GM06990 (cell line): Measurements from ENCODE around the gene CREB3L1.

ENCODE experiments used
- DNase-seq: peaks from one replicate; pipeline ENCODE4 v3.0.0-alpha.2; 2011; ENCODE audit not compliant: insufficient read length; ENCODE audit errors: extremely low read depth
- H3K27me3 ChIP-seq: replicated peaks from 2 replicates; pipeline ENCODE4 v1.6.0; 2011; ENCODE audit warnings: low read length; ENCODE audit not compliant: control insufficient read depth, insufficient read depth
- H3K36me3 ChIP-seq: 2 replicates; pipeline ENCODE4 v1.5.1; 2011; ENCODE audit warnings: low read length; ENCODE audit not compliant: control insufficient read depth, insufficient read depth
- H3K4me3 ChIP-seq: replicated peaks from 2 replicates; pipeline ENCODE4 v1.5.1; 2011; ENCODE audit warnings: low read depth, mild to moderate bottlenecking, control low read depth, low read length
- TF ChIP-seq, protein P1 (sequence below): IDR thresholded peaks from 2 replicates; pipeline ENCODE4 v1.5.1; 2011; ENCODE audit warnings: low read length, control low read depth, mild to moderate bottlenecking, inconsistent platforms; ENCODE audit not compliant: insufficient read depth, poor library complexity, severe bottlenecking

CREB3L1 gene

DNA sequence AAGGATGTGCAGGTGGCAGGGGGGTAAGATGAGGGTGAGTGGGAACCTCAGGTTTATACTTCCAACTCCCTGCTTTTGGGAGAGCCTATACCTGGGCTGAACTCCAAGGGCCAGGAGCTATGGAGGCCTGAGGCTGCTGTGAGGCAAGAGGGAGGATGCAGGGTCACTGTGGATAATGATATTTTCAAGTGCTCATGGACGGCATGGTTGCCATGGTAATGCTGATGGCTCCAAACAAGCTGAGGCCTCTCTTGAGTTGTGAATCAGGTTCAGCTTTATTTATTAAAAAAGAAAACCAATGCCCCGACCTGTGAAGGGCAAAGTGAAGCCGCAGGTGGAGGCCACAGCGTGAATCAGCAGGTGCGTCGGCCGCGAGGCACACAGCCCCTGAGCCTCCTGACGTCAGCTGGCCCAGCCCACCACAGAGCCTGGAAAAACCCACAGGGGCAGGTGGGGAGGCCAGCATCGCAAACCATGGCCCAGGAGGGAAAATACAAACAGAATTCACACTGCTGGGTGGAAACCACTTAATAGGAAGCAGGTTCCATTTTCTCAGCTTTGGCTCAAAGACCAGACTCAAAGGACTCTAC is 17.4 kb upstream of the CREB3L1 start:
- H3K27me3 ChIP-seq, result no peaks in the 10 kb centered on the region
- H3K36me3 ChIP-seq, result no peaks in the 10 kb centered on the region
- DNase-seq, result no peak
- H3K4me3 ChIP-seq, result no peak overlapping the region
- TF ChIP-seq, protein P1, sequence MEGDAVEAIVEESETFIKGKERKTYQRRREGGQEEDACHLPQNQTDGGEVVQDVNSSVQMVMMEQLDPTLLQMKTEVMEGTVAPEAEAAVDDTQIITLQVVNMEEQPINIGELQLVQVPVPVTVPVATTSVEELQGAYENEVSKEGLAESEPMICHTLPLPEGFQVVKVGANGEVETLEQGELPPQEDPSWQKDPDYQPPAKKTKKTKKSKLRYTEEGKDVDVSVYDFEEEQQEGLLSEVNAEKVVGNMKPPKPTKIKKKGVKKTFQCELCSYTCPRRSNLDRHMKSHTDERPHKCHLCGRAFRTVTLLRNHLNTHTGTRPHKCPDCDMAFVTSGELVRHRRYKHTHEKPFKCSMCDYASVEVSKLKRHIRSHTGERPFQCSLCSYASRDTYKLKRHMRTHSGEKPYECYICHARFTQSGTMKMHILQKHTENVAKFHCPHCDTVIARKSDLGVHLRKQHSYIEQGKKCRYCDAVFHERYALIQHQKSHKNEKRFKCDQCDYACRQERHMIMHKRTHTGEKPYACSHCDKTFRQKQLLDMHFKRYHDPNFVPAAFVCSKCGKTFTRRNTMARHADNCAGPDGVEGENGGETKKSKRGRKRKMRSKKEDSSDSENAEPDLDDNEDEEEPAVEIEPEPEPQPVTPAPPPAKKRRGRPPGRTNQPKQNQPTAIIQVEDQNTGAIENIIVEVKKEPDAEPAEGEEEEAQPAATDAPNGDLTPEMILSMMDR, result no peak

DNA sequence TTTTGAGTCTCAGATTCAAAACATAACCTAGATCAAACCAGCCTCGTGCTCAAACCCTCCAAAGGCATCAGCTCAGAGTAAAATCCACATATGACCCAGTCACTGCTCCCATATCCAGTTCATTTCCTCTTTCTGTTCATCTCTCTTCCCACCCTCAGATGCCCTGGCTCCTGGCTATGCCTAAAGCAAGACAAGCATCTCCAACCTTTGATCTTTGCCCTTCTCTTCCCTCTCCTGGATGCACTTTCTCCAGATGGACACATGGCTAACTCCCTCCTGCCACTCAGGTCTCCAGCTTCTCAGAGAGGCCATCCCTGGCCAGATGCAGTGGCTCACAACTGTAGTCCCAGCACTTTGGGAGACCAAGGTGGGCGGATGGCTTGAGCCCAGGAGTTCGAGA is 14.3 kb upstream of the CREB3L1 start:
- DNase-seq, result no peak
- H3K36me3 ChIP-seq, result no peaks in the 10 kb centered on the region
- no peak overlapping the region for H3K4me3 ChIP-seq
- no peaks in the 10 kb centered on the region for H3K27me3 ChIP-seq
- TF ChIP-seq, protein P1, result no peak

DNA sequence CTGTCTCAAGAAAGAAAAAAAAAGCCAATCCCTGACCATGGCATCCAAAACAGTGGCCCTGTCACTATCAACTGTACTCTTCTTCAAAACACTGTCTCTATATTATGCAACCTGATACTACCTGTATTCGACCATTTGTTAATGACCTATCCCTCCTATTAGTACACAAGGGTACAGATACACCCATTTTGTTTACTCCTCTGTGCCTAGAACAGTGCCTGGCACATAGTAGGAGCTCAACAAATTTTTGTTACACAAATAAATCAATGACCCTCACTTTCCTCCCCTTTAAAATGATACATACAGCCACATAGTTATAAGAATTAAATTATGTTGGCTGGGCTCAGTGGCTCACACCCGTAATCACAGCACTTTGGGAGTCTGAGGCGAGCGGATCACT is 13.4 kb upstream of the CREB3L1 start:
- Histone ChIP-seq H3K4me3 (no peak overlapping the region), H3K36me3 (no peaks in the 10 kb centered on the region), H3K27me3 (no peaks in the 10 kb centered on the region)
- no peak for DNase-seq
- TF ChIP-seq, protein P1, result no peak

DNA sequence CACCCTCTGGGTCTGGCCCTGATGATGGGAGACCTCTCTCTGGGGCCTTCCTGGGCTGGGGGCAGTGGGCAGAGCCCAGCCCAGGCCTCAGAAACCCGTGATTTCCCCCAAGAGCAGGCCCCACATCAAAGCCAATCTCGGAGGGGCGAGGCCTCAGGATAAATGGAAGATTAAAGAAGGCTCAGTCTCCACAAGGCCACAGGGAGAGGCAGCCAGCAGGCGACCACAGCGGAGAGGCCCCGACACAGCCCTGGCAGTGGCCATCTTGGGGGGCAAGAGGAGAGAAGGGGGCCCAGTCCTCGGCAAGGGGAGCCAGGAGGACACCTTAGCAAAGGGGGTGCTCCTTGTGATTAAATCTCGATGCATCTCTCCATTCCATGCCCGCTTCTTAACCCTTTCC is 12.5 kb upstream of the CREB3L1 start:
- no peak overlapping the region for H3K4me3 ChIP-seq
- TF ChIP-seq, protein P1, result no peak
- no peak for DNase-seq
- no peaks in the 10 kb centered on the region for H3K27me3 ChIP-seq
- no peaks in the 10 kb centered on the region for H3K36me3 ChIP-seq

DNA sequence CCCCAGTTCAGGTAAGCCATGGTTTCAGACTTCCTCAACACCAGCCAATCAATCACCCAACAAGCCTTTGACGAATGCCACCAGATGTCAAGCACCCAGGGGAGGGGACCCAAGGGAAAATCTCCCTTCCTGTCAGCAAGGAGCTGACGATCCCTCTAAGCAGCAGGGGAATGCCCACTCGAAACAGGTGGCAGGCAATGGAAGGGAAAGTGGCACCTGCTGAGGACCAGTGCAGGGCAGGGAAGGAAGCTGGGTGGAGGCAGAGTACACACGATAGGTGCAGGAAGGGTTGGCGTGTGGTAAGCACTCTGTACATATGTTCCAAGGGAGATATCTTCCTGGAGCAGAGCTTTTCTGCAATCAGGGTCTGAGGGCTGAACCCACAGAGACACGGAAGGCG is 11.7 kb upstream of the CREB3L1 start:
- Histone ChIP-seq H3K27me3 (no peaks in the 10 kb centered on the region), H3K36me3 (no peaks in the 10 kb centered on the region), H3K4me3 (no peak overlapping the region)
- DNase-seq, result no peak
- TF ChIP-seq, protein P1, result no peak

DNA sequence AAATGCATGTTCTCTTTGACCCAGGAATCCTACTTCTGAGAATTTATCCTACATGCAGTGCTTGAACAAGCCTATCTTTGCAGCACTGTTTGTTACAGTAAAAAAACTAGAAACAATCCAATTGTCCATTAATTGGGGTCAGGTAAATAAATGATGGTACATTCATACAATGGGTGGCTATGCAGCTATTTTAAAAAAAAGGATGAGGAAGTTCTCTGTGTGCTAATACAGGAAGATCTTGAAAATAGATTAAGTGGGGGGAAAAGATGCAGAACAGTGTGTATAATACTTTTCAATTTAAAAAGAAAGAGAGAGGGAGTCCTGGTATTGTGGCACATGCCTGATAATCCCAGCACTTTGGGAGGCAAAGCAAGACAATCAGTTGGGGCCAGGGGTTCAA is 9.5 kb upstream of the CREB3L1 start:
- no peaks in the 10 kb centered on the region for H3K27me3 ChIP-seq
- DNase-seq, result no peak
- no peaks in the 10 kb centered on the region for H3K36me3 ChIP-seq
- TF ChIP-seq, protein P1, result no peak
- H3K4me3 ChIP-seq, result no peak overlapping the region
